AG10803 (cell line): ENCODE results near the gene ZRANB2.
A peak's percentile ranks its signal among the peaks of the same experiment; 100 is the strongest.

ENCODE experiments used
- DNase-seq: peaks from one replicate; pipeline ENCODE4 v3.0.0; 2010; ENCODE audit warnings: low read depth
- H3K4me3 ChIP-seq: 2 replicates; pipeline ENCODE4 v1.5.1; 2011; ENCODE audit warnings: mild to moderate bottlenecking, low read length, control low read depth
- CTCF ChIP-seq: conservative IDR thresholded peaks from 2 replicates; pipeline ENCODE4 v1.5.1; 2011; ENCODE audit warnings: mild to moderate bottlenecking, low read length, control low read depth, inconsistent platforms

Gene ZRANB2

DNA sequence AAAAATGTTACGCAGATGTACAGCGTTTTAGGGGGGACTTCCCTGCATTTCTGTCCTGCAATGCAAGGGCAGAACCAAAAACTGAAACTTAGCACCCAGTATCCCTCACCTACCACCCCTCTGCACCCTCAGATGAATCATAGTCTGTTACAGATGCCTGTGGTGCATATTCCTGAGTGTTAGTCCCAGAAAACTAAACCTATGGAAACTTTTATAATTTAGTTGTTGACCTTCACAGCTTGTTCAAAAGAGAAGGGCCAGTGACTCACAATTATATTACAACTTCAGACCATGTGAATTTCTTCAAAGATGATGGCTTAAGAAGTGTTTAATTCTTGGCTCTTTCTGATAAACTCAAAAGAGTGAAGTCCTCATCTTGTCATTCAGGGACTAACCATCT is 39.0 kb downstream of the ZRANB2 start:
- DNase-seq: no peak
- H3K4me3 ChIP-seq: no peak overlapping the region
- TF ChIP-seq CTCF: no peak

GRCh38 chr1:71039661-71040262 is 41.1 kb downstream of the ZRANB2 start:
- TF ChIP-seq CTCF: no peak
- no peak overlapping the region for H3K4me3 ChIP-seq
- DNase-seq: peak; percentile 58

GRCh38 chr1:71038942-71039341 is 41.9 kb downstream of the ZRANB2 start:
- no peak overlapping the region for H3K4me3 ChIP-seq
- TF ChIP-seq CTCF: no peak
- no peak for DNase-seq

DNA sequence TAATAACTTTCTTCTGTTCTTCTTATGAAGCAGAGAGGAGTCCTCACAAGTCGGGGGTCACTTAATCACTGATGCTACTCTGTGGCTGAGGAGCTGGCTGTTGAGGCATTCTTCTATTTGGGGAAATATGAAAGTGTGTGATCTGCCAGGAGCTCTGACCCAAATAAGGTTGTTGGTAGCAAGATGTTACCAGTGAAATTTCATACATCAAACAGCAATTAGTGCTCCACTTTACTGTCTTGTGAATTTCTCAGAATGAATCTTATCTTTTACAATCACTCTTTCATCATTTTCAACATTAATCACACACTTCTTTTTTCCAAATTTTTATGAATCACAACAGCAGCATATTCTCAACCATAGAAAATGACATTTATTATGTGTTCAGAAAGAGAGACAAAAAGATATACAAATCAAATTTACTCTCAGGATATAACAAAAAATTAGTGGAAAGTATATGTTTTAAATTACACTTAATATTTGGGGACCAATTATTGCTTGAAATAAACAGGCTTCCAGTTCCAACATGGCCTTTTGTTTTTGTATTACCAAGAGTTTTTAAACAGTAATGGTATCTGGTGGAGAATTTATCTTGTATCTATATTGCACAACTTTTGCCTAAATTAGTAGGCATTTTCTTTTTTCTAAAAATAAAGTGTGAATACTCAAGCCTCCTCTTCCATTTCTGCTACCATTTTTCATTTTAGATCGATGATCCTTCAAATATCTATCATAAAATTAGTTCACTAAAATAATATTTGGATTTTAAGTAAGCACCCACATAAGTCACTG is 42.8 kb downstream of the ZRANB2 start:
- TF ChIP-seq CTCF: no peak
- H3K4me3 ChIP-seq: no peak overlapping the region
- DNase-seq: no peak

GRCh38 chr1:71037066-71037465 is 43.8 kb downstream of the ZRANB2 start:
- TF ChIP-seq CTCF: no peak
- no peak for DNase-seq
- no peak overlapping the region for H3K4me3 ChIP-seq

DNA sequence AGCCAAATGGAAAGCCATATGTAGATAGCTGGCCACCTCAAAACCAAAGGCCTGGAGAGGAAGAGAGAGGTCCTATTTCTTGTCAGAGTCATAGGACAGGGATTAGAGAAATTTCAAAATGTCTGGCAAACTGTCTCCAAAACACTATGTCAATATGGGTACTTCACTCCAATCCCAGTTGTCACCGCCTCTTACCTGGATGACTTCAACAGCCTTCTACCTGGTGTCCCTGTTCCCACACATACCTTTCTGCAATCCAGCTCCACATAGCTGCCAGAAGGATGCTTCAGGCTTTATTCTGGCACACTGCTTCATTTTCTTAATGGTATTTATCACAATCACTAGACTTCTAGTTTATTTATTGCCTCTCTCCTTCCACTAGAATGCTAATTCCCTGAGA is 47.7 kb downstream of the ZRANB2 start:
- H3K4me3 ChIP-seq: no peak overlapping the region
- no peak for DNase-seq
- no peak for TF ChIP-seq CTCF

GRCh38 chr1:71031426-71031825 is 49.4 kb downstream of the ZRANB2 start:
- TF ChIP-seq CTCF: no peak
- peak; percentile 84 for DNase-seq
- no peak overlapping the region for H3K4me3 ChIP-seq
